Measurements from ENCODE around the gene SRC.

The SRC gene

GRCh38 chr20:37394543-37395409 is 48.8 kb downstream of the SRC start:
- DNase-seq (ENCODE audit: low read depth, low spot score): no peak
- H3K4me3 ChIP-seq (ENCODE audit: low read depth, low read length): no peak overlapping the region
- TF ChIP-seq CTCF (IDR thresholded peaks at IDR 0.05; ENCODE audit: low read depth, low read length): no peak
- in situ Hi-C loops (cut with HindIII; ENCODE audit: low sequenced_read_pairs): no loop called here

- in situ Hi-C loops (cut with HindIII; ENCODE audit: low sequenced_read_pairs): no loop called here
- no peak overlapping the region for H3K4me3 ChIP-seq (ENCODE audit: low read depth, low read length)
- no peak for DNase-seq (ENCODE audit: low read depth, low spot score)
- TF ChIP-seq CTCF (IDR thresholded peaks at IDR 0.05; ENCODE audit: low read depth, low read length): no peak
Observed at GRCh38 chr20:37395410-37395797, 49.5 kb downstream of the SRC start.

- no peak for TF ChIP-seq CTCF (IDR thresholded peaks at IDR 0.05; ENCODE audit: low read depth, low read length)
- H3K4me3 ChIP-seq (ENCODE audit: low read depth, low read length): no peak overlapping the region
- in situ Hi-C loops (cut with HindIII; ENCODE audit: low sequenced_read_pairs): no loop called here
- DNase-seq (ENCODE audit: low read depth, low spot score): no peak
Observed at GRCh38 chr20:37395921-37396415, 50.0 kb downstream of the SRC start.

GRCh38 chr20:37396416-37397075 is 50.6 kb downstream of the SRC start:
- DNase-seq (ENCODE audit: low read depth, low spot score): no peak
- in situ Hi-C loops (cut with HindIII; ENCODE audit: low sequenced_read_pairs): no loop called here
- TF ChIP-seq CTCF (IDR thresholded peaks at IDR 0.05; ENCODE audit: low read depth, low read length): no peak
- H3K4me3 ChIP-seq (ENCODE audit: low read depth, low read length): no peak overlapping the region

GRCh38 chr20:37397076-37397953 is 51.4 kb downstream of the SRC start:
- peak; percentile 16 for DNase-seq (ENCODE audit: low read depth, low spot score)
- in situ Hi-C loops (cut with HindIII; ENCODE audit: low sequenced_read_pairs): no loop called here
- peak; percentile 3 for TF ChIP-seq CTCF (IDR thresholded peaks at IDR 0.05; ENCODE audit: low read depth, low read length)
- H3K4me3 ChIP-seq (ENCODE audit: low read depth, low read length): no peak overlapping the region
